GM18858 (cell line): Measurements from ENCODE around the gene DIP2C.

Experiments
- ATAC-seq: cut with Tn5 transposase; IDR thresholded peaks from one replicate; pipeline ENCODE4 v1.9.1; 2021; ENCODE audit not compliant: unreplicated experiment

The DIP2C gene

GRCh38 chr10:386771-387592 is 302.5 kb downstream of the DIP2C start:
- ATAC-seq, result no peak

GRCh38 chr10:385571-386300 is 303.7 kb downstream of the DIP2C start:
- ATAC-seq, result no peak

- ATAC-seq, result no peak
These were observed 304.7 kb downstream of the DIP2C start for GRCh38 chr10:384538-385305.

DNA sequence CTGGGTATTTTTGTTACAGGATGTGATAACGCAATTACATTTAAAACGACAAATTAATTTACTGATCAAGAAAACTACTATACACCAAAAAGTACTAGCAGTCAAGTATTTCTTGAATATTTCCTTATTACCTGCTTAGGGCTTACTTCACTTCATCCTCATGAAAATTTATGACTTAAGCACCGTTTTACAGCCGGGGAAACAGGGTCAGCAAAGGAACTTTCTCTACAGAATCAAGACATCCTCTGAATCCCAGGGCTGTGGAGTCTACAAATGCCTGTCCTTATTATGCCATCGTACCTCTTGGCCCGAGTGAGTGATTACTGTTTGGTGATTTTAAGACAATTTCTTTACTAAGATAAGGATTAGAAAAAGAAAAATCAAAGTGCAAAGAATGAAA is 305.9 kb downstream of the DIP2C start:
- no peak for ATAC-seq

GRCh38 chr10:381805-382204 is 307.7 kb downstream of the DIP2C start:
- no peak for ATAC-seq

DNA sequence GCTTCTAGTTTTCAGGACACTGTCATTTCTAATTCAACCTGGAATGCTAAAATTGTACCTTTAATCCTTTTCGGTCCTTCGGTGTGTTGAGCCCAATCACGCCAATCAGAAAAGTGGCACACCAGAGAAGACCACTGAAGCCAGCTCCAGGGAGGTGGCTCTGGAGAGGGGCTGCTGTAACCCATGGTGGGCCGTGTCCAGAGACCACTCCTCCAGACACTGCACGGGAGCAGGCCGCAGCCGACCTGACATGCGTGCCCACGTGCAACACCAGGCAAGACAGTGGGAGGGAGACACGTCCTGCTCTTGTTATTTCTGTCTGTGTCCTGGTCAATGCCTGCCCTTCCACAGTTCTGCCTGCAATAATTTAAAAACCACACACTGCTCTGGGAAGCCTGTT is 308.1 kb downstream of the DIP2C start:
- ATAC-seq, result no peak

DNA sequence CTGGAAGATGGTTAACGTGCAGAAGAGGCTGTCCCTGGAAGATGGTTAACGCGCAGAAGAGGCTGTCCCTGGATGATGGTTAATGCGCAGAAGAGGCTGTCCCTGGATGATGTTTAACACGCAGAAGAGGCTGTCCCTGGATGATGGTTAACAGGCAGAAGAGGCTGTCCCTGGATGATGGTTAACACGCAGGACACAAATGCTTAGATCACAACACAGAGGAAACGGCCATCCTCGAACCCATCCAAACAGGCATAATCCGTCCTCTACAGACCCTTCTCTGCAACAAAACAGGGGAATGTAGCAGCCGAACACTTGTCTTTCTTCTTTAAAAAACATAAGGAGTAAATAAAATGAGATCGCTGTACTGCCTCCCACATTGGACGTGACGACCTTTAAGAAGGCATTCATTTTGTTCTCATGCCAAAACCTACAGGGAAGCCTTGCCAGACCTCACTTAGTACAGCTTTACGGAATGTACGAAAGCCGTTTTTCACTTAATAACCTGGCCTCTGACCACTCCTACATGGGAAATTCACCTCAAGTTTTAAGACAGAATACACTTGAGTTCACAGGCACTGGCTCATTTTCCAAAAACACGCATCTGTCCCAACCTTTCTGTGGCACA is 309.0 kb downstream of the DIP2C start:
- no peak for ATAC-seq

DNA sequence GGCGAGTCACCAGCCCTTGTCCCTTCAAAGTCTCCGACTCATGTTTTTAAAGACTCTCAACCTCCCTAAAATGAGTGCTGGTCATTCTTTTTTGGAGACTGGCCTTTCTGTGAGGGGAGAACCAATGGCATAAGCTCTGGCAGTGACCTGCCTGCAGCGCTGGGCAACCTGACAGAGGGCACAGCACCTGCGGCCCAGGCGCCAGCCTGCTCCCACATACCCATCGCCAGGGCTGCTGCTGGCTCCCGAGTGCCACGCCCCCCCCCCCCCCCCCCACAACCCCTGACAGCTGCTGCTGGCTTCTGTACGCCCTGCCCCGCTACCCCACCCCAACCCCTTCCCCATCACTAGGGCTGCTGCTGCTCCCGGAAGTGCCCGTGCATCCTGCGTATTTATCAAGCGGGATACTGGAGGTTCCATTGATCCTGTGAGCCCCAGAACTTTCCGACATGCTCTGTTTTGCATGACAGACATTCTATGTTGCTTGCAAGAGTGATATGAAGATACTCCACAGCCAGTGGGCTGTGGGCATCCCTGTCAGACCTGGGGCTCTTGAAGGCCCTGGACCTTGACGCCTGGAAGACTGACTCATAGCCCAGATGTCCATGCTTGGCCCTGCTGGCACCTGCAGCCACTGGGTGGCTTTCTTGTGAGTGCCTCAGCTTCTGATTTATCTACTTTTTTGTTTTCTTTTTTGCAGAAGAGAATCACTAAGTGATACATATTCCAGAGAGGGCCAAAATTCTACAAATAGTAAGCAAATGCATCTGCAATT is 310.4 kb downstream of the DIP2C start:
- no peak for ATAC-seq

GRCh38 chr10:378230-378929 is 311.1 kb downstream of the DIP2C start:
- no peak for ATAC-seq

DNA sequence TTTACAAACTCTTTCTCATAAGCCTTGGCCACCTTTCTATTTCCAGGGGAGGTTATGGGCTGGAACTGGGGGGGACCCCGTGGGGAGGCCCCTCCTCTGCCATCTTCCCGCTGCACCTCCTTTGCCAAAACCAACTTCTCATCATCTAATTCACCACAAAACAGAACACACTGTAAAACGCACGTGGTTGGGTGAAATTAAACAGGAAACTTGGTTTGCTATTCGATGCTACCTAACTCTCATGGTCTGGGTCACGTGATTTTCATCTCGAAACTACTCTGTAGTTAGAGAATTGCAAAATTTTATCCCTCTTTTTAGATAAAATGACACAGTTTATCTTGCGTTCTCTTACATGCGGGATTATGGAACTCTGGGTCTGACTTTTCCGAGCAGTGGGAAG is 312.2 kb downstream of the DIP2C start:
- no peak for ATAC-seq

DNA sequence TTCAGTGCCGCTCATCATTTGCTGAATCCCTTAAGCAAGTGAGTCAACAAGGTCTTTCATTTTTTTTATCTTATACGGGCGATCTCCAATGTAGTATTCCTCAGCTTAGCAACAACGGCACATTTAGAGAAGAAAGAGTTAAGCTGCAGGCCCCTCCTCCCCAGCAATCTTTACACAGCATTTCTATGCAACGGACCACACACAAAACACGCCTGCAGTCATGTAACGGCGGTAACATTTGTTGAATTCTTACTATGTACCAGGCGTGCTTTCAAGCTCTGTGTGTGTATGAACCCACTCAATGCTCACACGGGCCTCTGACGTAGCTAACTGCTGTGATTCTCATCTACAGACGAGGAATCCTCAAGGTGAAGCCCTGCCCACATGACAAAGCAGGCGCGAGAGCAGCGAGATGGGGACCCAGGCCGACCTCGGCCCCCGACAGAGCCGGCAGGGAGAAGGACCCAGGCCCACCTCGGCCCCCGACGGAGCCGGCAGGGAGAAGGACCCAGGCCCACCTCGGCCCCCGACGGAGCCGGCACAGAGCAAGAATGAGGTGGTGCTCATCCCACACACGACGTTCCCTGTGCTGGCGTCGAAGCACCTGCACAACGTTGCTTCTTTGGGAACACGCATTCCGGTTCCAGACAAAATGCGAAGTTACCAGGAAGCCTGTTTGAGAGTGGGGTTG is 313.5 kb downstream of the DIP2C start:
- no peak for ATAC-seq

DNA sequence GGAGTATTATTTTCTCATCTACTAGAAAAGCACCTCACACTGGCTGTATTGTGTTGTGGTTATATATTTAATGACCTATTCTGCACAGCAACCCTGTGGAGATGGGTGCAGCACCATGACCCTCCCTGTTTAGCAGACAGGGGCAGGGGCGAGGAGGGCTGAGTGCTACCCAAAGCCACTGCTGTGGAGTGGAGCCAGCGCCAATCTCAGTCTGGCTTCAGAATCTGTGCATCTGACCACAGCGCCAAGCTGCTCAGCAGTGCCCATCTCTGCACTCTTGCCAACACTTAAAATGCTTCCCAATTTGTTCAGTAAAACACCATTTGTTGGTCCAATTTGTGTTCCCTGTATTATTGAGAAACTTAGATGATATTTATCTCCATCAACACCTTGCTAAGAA is 315.1 kb downstream of the DIP2C start:
- no peak for ATAC-seq

DNA sequence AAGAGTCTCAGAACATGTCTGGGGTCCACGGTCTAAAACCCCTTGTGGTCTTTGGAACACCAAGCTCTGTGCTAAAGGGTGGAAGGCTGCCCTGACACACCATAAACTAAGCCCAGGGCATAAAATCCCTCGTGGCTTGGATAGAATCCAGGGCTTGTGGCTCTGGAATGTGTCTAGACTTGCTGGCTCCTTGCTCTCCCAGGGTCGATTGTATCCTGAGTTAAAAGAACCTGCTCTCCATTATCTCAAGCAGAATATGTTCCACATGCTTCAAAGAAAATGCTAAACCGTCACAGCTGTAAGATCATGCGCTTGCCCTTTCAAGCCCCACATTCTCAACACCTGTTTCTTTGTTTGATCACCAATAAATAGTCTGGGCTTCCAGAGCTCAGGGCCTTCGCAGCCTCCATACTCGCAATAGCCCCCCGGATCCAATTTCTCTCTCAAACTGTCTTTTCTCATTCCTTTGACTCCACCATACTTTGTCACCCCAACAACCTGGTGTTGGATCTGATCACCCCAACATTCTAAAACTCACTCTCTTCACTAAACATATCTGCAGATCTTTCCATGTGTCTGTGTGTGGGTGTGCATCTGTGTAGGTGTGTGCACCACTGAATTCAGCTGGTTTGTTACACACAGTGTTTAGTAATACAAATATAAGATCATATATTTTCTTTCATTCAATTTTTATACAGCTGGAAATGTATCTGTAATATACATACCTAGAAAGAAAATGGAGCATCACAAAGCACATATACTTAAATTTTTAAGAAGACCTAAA is 315.8 kb downstream of the DIP2C start:
- ATAC-seq, result no peak

DNA sequence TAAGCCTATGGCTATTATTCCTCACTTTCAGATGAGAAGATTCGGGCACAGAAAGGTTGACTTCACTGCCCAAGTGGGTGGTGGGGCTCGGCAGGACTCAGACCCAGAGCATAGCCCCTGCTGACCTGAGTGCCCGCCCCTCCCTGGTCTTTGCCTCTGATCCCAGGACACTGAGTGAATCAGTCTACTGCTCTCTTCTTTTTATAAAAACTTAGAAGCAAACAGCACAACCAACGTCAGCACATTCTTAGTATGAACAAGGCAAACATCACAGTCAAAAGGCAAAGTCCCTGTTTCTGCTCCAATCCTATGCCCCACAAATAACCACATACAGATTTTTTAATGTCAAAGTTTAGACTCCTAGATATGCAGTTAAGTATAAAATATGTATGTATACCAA is 316.5 kb downstream of the DIP2C start:
- ATAC-seq, result no peak

DNA sequence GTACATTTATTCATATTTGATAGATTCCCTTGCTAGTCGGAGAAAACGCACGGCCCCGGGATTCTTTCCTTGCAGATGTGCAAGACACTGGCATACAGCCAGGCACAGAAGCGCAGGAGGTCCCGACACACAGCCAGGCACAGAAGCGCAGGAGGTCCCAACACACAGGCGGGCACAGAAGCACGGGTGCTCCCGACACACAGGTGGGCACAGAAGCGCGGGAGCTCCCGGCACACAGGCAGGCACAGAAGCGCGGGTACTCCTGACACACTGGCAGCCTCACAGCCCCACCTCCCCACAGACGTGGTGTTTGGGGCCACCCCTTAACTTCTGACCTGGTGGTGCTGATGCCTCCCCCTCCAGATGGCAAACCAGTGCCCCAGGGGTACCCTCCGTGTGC is 316.9 kb downstream of the DIP2C start:
- no peak for ATAC-seq

- ATAC-seq, result no peak
These were observed 318.0 kb downstream of the DIP2C start for GRCh38 chr10:371515-371914.

- ATAC-seq, result no peak
These were observed 319.0 kb downstream of the DIP2C start for GRCh38 chr10:370449-370825.

GRCh38 chr10:369684-370448 is 319.6 kb downstream of the DIP2C start:
- no peak for ATAC-seq
